BE2C (cell line): ENCODE data around the gene TADA3.
A peak's percentile ranks its signal among the peaks of the same experiment; 100 is the strongest.

Experiments used
- DNase-seq: peaks from one replicate; pipeline ENCODE4 v3.0.0-alpha.2; 2020
- H3K27me3 ChIP-seq: fragments of 250-450 bp; sonication (Bioruptor Pico); 2 replicates; pipeline ENCODE4 v1.5.1; 2020; ENCODE audit warnings: mild to moderate bottlenecking
- H3K36me3 ChIP-seq: fragments of 250-450 bp; sonication (Bioruptor Pico); 2 replicates; pipeline ENCODE4 v1.5.1; 2020; ENCODE audit warnings: mild to moderate bottlenecking
- H3K4me1 ChIP-seq: fragments of 250-450 bp; sonication (Bioruptor Pico); 2 replicates; pipeline ENCODE4 v1.5.1; 2020
- H3K4me3 ChIP-seq: 2 replicates; pipeline ENCODE4 v1.5.1; 2011; ENCODE audit warnings: low read depth, low read length
- H3K9me3 ChIP-seq: fragments of 250-450 bp; sonication (Bioruptor Pico); 2 replicates; pipeline ENCODE4 v1.5.1; 2020
- TF ChIP-seq, protein P1 (sequence below): IDR thresholded peaks from 2 replicates; pipeline ENCODE4 v1.5.1; 2012; ENCODE audit warnings: mild to moderate bottlenecking, low read depth, low read length

The TADA3 gene

DNA sequence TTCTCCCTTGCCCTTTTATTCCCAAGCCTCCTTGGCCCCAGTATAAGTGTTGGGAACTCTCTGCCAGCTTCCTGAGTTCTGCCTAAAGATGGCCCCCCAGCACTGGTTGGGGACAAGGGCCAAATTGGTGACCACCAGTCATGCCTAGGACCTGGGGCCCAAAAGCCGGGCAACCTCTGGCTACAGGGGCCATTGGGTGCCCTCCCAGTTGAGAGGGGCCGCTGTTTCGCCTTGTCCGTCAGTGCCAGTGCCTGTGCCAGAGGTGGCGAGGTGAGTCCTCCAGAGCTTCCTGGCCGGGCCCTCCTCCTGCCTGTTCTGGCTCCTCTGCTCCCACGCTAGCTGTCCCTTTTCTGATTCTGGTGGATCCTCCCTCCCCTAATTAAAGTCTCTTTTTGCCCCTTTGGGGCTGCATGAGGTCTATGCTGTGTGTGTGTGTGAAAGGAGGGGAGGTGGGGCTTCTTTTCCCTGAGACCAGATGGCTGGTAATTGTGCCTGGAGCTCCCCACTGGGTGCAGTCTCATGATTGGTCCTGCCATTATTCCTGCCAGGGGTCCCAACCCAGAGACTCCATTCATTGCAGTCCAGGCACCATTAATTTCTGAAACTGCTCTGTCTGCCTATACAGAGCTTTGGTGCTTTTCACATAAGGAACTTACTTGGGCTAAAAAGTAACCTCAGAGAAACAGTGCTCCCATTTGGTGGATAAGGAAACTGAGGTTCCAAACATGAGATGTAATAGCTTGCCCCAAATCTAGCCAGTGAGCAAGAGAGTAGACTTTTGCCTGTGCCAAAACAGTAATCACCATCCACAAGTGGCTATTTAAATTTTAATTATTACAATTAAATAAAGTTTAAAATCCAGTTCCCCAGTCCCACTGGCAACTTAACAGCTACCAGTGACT, 14.7 kb upstream of the TADA3 start:
- no peaks in the 10 kb centered on the region for H3K4me1 ChIP-seq
- H3K27me3 ChIP-seq = no peaks in the 10 kb centered on the region
- TF ChIP-seq, protein P1, sequence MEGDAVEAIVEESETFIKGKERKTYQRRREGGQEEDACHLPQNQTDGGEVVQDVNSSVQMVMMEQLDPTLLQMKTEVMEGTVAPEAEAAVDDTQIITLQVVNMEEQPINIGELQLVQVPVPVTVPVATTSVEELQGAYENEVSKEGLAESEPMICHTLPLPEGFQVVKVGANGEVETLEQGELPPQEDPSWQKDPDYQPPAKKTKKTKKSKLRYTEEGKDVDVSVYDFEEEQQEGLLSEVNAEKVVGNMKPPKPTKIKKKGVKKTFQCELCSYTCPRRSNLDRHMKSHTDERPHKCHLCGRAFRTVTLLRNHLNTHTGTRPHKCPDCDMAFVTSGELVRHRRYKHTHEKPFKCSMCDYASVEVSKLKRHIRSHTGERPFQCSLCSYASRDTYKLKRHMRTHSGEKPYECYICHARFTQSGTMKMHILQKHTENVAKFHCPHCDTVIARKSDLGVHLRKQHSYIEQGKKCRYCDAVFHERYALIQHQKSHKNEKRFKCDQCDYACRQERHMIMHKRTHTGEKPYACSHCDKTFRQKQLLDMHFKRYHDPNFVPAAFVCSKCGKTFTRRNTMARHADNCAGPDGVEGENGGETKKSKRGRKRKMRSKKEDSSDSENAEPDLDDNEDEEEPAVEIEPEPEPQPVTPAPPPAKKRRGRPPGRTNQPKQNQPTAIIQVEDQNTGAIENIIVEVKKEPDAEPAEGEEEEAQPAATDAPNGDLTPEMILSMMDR = no peak
- no peaks in the 10 kb centered on the region for H3K9me3 ChIP-seq
- no peak for DNase-seq
- H3K36me3 ChIP-seq = peaks cover 12% of the 10 kb centered on the region
- H3K4me3 ChIP-seq = no peak overlapping the region

DNA sequence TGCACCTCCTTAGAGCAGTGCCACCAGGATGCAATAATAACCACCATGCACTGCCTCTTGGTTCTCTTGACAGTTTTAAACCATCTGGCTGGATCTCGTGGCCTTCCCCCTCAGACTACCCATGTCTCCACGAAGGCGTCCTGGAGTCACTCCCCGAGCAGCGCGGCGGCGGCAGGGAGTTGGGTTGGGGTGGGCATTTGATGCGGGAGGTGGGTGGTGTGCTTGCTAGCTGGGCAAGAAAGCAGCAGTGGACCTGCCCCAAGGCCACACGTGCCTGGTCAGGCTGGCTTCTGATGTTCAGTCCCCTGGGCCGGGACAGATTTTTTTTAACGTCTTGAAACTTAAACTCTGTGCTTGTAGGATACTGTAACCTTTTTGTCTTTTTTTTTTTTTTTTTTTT, 13.9 kb upstream of the TADA3 start:
- Histone ChIP-seq H3K27me3 (no peaks in the 10 kb centered on the region), H3K9me3 (no peaks in the 10 kb centered on the region), H3K36me3 (peaks cover 12% of the 10 kb centered on the region), H3K4me1 (no peaks in the 10 kb centered on the region), H3K4me3 (no peak overlapping the region)
- TF ChIP-seq, protein P1 = no peak
- no peak for DNase-seq

DNA sequence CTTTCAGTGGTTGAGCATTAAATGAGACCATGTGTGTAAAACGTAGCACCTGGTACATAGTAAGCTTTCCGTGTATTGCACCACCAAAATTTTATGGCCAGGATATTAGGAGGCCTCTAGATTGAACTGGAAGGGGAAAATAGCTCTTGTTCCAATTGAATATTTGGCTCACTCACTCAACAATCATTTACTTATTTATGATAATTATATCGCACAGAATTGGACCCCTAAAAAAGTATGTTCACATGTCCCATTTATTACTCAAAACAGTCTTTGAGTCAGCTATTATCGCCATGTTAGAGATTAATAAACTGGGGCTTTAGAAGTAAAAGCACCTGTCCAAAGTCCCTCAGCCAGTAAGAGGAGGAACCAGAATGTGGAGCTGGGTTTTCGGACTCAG, 12.7 kb upstream of the TADA3 start:
- no peaks in the 10 kb centered on the region for H3K4me1 ChIP-seq
- H3K9me3 ChIP-seq = no peaks in the 10 kb centered on the region
- peaks cover 13% of the 10 kb centered on the region for H3K36me3 ChIP-seq
- no peaks in the 10 kb centered on the region for H3K27me3 ChIP-seq
- H3K4me3 ChIP-seq = no peak overlapping the region
- DNase-seq = no peak
- TF ChIP-seq, protein P1 = no peak

DNA sequence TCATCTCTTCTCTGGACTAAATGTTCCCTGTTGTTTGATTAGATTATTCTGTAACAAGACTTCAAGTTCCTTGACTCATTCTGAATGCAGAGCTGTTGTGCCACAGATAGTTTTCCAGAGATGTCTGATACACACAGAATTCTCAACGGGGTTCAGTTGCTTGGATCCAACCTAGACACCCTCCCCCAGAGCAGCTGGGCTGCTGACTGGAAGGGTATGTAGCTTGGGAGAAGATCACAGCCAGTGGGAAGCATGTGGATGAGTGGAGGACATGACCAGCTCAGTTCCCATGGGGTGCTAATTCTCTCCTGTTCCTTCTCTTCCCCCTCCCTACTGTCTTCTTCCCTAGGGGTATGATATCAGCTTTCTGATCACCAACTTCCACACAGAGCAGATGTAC, 11.2 kb upstream of the TADA3 start:
- no peak for DNase-seq
- H3K27me3 ChIP-seq = no peaks in the 10 kb centered on the region
- H3K9me3 ChIP-seq = no peaks in the 10 kb centered on the region
- TF ChIP-seq, protein P1 = no peak
- no peaks in the 10 kb centered on the region for H3K4me1 ChIP-seq
- H3K4me3 ChIP-seq = no peak overlapping the region
- peaks cover 19% of the 10 kb centered on the region for H3K36me3 ChIP-seq

DNA sequence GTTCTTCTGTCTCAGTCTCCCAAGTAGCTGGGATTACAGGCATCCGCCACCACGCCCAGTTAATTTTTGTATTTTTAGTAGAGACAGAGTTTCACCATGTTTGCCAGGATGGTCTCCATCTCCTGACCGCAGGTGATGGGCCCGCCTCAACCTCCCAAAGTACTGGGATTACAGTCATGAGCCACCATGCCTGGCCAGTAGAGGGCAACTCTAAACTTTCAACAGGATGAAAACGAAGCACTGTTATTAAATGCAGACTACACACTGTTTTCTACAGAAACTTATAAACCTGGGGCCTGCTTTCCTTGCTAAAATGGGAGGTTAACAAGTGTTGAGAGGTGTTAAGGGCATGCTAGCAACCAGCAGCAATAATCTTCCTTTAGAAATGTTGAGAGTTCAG, 8.3 kb upstream of the TADA3 start:
- no peak for DNase-seq
- H3K36me3 ChIP-seq = peaks cover 19% of the 10 kb centered on the region
- no peaks in the 10 kb centered on the region for H3K9me3 ChIP-seq
- no peaks in the 10 kb centered on the region for H3K4me1 ChIP-seq
- no peak overlapping the region for H3K4me3 ChIP-seq
- no peaks in the 10 kb centered on the region for H3K27me3 ChIP-seq
- TF ChIP-seq, protein P1 = peak; percentile 33; the same call in 1 of the 2 replicates
